GM21526 (cell line): ENCODE results near the gene DHRSX.
"Not testable (repeated sequence)": the region's sequence is repeated elsewhere in the genome, so short reads cannot be mapped to it uniquely, and the experiment has no call there.

Experiments used
- ATAC-seq: cut with Tn5 transposase; IDR thresholded peaks from one replicate; pipeline ENCODE4 v1.9.1; 2021; ENCODE audit warnings: moderate library complexity; ENCODE audit not compliant: unreplicated experiment, low FRiP score

Gene DHRSX

DNA sequence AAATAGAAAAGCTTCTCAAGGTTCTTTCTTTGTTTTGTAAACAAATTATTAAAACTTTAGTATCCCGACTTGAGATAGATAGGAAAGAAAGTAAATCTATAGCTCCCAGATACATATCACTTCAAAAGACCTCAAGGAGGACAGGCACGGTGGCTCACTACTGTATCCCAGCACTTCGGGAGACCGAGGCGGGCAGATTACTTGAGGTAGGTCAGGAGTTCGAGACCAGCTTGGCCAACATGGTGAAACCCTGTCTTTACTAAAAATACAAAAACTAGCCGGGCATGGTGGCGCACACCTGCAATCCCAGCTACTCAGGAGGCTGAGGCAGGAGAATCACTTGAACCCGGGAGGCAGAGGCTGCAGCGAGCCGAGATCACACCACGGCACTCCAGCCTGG is 260.0 kb downstream of the DHRSX start:
- ATAC-seq, result not testable (repeated sequence)

DNA sequence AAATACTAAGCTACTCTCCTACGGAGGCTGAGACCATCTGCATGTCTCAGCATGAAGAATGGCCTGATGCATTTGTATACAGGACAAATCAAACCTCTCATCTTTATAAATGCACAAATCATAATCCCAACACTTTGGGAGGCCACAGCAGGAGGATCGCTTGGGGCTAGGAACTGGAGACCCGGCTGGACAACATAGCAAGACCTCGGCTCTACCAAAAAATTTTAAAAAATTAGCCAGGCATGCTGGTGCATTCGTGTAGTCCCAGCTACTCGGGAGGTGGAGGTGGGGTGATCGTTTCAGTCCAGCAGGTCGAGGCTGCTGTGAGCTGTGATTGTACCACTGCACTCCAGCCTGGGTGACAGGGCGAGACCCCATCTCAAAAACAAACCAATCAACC is 262.8 kb downstream of the DHRSX start:
- ATAC-seq, result no peak

DNA sequence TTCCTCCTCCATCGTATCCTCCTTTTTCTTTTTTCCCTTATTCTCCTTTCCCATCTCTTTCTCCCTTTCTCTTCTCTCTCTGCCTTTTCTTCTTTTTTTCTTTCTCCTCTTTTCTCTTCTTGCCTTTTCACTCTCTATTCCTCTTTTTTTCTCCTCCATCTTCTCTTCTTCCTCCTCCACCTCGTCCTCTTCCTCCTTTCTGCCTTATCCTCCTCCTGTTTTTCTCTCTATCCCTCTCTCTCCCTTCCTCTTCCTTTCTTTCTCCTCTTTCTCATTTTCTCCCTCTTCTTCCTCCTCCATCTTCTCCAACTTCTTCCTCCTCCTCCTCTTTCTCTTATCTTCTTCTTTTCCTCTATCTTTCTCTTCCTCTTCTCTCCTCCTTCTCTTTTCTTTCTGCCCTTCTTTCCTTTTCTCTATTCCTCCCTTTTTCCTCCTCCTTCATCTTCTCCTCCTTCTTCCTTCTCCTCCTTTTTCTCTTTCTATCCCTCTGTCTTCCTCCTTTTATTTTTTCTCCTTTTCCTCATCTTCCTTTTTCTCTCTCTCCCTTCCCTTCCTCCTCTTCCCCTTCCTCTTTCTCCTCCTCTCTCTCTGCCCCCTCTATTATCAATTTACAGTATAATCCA is 269.1 kb downstream of the DHRSX start:
- ATAC-seq, result no peak

DNA sequence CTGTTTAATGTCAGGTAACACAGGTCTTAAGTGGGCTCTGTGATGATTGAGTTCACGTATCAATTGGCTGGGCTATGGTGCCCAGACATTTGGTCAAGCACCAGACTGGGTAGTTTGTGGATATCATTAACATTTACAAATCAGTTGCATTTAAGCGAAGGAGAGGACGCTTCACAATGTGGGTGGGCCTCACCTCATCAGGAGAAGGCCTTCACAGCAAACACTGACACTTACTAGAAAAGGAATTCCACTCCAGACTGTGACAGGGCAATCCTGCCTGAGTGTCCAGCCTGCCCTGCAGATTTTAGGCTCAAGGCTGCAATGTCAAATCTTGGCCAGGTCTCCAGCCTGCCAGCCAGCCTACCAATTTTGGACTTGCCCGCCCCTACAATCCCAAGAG is 270.3 kb downstream of the DHRSX start:
- no peak for ATAC-seq

DNA sequence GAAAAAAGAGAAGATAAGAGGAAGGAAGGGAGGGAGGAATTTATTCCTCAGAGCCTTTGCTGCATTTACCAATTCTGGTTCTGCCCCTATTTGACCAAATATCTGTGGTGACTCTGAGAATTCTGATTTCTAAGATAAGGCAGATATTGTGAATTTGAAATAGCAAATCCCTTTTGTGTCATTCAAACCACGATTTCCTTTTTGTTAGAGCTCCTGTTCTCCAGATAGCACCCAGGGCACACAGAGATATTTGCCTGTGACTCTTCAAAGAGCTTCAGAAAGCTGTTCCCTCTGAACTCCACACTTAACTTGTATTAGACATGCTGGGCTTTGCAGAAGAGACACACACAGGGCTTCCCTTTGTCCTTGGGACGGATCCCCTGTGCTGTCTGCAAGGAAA is 272.2 kb downstream of the DHRSX start:
- ATAC-seq, result no peak

DNA sequence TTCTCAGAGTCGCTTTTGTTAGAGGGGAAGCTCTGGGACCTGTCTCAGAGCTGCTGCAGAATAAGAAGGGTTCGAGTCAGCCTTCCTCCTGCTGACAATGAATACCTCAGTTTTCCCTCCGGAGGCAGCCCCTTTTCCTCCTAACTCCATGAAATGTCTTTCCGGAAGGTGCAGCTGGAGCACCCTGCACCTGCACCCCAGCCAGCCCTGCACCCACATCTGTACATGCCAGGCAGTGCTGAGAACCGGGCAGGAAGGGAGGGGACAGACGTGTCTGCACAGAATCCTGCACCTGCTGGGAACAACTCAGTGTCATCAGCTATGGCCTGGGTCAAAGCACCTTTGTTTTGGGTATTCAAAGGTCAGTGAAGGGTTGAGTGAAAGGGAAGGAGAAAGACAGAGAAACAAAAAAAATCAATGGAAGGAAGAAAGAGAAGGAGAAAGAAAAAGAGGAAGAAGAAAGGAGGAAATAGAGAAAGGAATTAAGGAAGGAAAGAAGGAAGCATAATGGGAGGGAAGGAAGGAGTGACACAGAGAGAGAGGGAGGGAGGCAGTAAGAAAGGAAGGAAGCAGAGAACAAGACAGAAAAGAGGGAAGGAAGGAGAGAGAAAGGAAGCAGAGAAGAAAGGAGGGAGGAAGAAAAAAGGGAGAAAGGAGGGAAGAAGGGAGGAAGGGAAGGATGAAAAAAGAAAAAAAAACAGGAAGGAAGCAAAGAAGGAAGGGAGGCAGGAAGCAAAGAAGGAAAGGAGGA is 273.7 kb downstream of the DHRSX start:
- ATAC-seq, result no peak

DNA sequence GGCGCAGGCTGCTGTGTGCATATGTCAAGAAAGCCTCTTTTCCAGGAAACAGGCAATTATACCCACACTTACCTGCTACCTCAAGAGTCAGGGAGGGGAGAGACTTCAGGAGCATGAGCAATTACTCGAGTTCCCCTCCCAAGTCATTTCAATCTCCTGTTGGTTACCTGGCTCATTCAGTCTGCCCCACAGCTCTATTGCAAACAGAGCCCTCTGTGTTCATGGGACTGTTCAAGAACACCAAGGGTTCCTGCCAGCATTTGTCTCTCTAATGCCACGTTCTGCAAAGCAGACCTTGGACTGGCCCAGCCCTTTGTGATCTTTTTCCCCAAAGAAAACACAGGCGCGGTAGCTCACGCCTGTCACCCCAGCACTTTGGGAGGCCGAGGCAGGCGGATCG is 274.6 kb downstream of the DHRSX start:
- ATAC-seq, result no peak

DNA sequence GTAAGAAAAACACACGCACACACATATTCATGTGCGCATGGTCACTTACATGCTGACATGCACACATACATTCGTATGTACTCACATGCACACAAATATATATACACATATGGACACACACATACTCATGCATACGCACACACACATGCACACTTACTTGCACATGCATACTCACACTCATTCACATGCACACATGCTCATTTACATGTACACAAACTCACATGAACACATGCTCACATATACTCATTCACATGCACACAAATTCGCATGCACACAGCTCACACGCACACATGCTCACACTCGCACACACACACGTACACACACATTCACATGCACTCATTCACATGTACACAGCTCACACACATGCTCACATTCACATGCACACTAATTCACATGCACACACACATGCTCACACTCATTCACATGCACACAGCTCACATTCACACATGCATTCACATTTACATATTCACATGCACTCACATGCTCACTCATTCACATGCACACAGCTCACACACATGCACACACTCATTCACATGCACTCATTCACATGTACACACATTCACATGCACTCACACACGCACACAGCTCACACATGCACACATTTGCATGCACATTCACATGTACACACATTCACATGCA is 276.1 kb downstream of the DHRSX start:
- ATAC-seq, result no peak

DNA sequence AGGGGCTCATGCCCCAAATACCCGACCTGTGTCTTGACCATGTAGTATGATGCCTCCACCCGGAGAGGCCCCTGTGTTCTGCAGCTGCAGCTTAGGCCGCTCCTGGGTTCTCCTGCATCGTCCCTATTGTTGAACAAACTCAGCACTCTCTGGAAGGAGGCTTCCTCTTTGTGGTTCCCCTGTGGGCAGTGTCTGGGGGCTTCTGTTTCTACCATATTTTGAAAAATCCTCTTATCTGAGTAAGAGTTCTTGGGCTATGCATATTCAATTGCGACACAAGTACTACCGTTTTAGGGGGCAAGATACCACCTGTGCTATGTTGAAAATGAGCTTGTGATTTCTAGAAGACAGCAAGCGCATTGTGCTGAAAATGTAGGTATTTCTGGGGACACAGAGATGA is 276.6 kb downstream of the DHRSX start:
- ATAC-seq, result no peak

DNA sequence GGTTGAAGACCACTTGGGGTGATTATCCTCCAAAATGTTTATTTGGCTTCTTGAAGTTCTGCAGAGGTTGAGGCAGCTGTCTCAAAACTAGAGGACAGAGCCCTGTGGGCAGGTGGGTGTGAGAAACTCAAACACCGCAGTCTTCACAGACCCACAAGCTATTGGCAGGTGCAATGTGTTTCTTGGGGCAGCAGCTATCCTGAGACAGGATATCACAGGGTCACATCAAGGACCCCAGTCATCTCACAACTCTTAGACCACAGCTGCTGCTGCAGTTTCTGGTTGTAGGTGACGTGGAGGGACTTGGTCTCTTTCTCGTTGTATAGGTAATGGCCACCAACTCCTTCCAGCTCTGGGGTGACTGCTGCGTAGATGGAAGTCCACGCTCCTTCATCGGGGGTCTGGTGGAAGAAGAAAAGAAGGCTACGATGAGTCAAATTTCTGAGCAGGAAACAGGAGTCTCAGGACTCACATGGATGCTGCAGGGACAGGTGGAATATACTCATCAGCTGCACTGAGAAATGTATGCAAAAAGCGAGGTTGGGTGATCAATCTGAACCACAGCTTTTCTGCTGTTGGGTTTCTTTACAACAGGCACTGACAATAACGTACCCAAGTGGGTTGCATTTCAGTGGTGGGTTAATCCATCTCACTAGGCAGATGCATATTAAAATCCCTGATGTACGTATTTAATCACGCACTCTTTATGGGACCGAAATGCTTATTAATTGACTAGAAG is 279.8 kb downstream of the DHRSX start:
- ATAC-seq, result no peak

DNA sequence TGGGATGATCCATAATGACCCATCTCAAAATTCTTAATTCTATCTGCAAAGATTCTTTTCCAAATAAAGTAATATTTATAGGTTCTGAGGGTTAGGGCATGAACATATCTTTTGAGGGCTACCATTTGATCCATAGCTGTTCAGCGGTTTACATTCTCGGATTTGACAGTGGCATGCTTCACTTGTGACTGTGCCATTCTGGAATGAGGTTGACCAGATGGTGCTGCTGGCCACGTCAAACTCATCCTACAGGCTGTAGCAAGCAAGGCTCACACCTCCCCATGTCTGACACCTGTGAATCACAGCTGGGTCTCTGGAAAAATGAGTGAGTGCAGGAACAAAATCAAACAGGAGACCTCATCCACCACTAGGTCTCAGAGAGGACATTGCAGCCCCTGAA is 280.5 kb downstream of the DHRSX start:
- no peak for ATAC-seq

DNA sequence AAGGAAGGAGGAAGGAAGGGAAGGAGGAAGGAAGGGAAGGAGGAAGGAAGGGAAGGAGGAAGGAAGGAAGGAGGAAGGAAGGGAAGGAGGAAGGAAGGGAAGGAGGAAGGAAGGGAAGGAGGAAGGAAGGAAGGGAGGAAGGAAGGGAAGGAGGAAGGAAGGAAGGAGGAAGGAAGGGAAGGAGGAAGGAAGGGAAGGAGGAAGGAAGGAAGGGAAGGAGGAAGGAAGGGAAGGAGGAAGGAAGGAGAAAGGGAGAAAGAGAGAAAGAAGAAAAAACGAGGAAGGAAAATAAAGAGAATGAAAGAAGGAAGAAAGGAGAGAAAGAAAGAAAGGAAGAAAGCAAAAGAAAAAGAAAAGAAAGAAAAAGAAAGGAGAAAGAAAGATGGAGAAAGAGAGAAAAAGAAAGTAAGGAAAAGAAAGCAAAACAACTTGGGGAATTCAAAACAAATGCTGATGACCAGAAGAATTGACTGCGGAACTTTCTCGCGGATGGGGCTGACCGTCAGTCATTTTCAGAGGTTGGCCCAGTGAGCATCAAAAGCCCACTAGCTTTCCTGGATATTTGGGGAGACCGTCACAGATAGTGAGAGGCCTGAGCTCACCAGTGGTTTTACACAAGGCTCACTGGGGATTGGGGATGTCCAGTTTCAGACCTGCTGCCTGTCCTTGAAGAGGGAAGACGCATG is 286.5 kb downstream of the DHRSX start:
- not testable (repeated sequence) for ATAC-seq

DNA sequence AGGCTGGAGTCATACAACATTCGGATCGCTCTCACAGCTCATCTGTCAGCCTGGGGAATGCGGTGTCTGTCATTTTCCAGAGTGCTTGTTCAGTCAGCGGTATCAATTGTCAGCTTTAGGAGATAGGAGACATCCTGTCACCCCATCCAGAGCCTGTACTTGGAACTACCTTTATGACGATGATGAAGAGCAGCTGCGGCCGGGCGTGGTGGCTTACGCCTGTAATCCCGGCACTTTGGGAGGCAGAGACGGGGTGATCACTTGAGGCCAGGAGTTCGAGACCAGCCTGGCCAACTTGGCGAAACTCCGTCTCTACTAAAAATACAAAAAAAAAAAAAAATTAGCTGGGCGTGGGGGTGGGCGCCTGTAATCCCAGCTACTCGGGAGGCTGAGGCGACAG is 289.1 kb downstream of the DHRSX start:
- not testable (repeated sequence) for ATAC-seq

DNA sequence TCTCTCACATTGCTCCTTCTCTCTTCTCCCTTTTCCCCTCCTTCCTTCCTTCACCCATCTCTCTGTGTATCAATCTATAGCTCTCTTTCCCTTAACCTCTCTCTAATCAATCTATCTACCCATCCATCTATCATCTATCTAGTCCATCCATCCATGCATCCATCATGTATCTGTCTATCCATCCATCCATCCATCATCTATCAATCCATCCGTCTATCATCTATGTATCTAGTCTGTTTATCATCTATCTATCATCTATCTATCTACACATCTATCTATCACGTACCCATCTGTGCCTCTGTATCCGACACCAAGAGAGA is 307.5 kb downstream of the DHRSX start:
- ATAC-seq, result no peak

DNA sequence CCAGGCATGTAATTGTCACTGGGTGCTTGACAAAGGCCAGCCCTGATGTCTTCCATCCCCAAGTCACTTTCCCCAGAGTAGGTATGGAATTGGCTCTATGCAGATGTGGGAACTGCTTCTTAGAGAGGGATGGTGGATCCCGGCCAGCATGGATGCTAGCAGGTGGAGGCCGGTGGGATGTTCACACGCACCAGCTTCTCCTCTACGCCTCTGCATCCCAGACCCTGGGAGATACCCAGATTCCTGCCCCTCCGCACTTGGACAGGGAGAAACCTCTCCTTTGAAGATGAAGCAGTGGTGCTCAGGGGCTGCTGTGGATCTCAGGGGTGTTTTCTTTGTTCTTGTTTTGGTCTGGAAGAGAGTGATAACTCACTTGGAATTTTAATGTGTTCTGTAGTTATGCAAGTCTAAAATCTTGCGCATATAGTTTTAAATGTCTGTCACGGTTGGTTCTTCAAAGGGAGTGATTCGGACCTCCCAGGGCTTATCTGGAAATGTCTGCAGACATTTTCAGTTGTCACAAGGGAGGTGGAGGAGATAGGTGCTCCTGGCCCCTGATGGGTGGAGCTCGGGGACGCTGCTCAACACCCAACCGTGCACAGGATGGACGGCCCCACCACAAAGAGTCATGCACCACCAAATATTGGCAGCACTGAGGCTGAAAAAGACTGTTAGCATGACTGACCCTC is 308.0 kb downstream of the DHRSX start:
- ATAC-seq, result no peak

DNA sequence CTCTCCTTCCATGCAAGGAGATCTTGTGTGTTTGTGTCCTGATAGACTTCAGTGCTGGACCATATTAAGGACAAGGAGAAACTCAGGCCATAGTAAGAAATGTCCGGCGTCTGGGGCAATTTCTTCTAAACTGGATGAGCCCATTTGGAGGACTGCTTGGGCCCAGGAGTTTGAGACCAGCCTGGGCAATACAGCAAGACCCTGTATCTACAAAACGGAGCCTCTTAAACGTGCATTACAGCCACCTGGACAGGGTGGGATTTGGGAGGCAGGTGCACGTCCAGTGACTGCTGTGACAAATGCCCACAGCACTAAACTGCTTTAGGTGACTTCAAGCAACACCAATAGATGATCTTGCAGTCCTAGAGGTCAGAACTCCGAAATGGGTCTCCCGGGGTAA is 311.9 kb downstream of the DHRSX start:
- ATAC-seq, result no peak

DNA sequence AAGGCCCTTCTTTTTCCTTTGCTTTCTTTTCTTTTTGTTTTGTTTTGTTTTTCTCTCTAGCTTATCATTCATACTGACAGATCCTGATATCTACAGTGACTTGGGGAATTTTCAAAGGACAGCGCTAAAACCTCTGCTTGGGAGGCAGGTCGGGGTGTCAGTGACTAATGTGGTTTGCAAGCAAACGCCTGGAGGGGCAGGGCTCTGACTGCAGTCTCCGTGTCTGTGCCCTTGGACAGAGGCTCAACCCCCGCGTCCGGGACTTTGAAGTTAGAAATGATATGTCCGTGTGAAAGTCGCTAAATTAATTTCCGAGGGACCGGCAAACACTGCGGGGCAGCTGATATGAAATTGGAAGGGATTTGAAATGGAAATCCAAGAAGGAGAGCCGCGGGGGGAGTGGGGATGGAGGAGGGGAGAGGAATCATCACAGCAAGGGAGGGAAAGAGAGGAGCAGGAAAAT is 312.4 kb downstream of the DHRSX start:
- ATAC-seq, result no peak

DNA sequence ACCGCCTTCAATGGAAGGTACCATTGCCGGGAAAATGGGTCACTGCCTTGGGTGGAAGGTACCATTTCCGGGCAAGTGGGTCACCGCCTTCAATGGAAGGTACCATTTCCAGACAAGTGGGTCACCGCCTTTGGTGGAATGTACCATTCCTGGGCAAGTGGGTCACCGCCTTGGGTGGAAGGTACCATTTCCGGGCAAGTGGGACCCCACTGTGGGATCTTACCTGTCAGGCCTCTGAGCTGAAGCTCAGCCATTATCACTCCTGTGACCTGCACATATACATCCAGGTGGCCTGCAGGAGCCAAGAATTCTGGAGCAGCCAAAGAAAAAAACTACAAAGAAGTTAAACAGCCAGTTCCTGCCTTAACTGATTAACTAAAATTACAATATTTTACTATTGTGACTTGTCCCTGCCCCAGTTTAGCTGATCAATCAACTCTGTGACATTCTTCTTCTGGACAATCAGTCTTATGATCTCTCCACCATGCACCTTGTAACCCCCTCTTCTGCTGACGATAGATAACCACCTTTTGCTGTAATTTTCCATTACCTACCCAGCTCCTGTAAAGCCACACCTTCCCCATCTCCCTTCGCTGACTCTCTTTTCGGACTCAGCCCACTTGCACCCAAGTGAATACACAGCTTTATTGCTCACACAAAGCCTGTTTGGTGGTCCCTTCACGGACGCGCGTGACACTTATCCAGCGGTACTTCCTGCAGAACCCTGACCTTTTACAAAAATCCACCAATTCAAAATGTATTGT is 313.2 kb downstream of the DHRSX start:
- ATAC-seq, result no peak

DNA sequence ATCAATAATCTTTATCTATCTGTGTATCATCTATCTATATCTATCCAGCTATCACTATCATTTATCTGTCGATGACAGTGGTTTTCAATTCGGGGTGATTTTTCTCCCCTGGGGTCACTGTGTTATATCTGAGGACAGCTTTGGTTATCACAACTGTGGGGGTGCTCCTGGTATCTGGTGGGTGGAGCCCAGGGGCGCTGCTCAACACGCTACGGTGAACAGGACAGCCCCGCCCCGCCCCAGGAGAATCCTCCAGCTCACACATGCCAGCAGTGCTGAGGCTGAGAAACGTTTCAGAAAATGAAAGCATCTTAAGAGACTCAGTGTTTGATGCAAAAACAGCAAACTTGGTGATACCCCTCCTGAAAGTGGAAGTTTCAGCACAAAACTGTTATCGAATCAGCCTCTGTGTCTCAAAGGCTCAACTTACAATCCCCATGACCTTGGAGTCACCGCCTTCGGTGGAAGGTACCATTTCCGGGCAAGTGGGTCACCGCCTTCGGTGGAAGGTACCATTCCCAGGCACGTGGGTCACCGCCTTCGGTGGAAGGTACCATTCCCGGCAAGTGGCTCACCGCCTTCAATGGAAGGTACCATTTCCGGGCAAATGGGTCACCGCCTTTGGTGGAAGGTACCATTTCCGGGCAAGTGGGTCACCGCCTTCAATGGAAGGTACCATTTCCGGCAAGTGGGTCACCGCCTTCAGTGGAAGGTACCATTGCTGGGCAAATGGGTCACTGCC is 315.3 kb downstream of the DHRSX start:
- no peak for ATAC-seq
